Stomach (tissue), 4 donors: ENCODE results near the gene LHX4.

Source experiments
- POLR2A ChIP-seq, 4 donors: fragments of 450-650 bp; IDR thresholded peaks; one replicate each; pipeline ENCODE4 v1.6.1; 2016; ENCODE audit warnings: antibody characterized with exemption in 4 of 4, control low read depth in 2 of 4, mild to moderate bottlenecking in 1 of 4, moderate library complexity in 1 of 4
- TF ChIP-seq, protein P1 (sequence below), 7 experiments: fragments of 450-650 bp in 4 of 7; fragments of 200-600 bp in 3 of 7; sonication (generic) in 3 of 7; IDR thresholded peaks; one replicate each; pipeline ENCODE4 v1.5.1; 2016 to 2019; ENCODE audit warnings: antibody characterized with exemption in 7 of 7, control low read depth in 2 of 7, mild to moderate bottlenecking in 1 of 7

GRCh38 chr1:180185281-180185680 lies 44.8 kb upstream of the LHX4 start:
- TF ChIP-seq, protein P1, sequence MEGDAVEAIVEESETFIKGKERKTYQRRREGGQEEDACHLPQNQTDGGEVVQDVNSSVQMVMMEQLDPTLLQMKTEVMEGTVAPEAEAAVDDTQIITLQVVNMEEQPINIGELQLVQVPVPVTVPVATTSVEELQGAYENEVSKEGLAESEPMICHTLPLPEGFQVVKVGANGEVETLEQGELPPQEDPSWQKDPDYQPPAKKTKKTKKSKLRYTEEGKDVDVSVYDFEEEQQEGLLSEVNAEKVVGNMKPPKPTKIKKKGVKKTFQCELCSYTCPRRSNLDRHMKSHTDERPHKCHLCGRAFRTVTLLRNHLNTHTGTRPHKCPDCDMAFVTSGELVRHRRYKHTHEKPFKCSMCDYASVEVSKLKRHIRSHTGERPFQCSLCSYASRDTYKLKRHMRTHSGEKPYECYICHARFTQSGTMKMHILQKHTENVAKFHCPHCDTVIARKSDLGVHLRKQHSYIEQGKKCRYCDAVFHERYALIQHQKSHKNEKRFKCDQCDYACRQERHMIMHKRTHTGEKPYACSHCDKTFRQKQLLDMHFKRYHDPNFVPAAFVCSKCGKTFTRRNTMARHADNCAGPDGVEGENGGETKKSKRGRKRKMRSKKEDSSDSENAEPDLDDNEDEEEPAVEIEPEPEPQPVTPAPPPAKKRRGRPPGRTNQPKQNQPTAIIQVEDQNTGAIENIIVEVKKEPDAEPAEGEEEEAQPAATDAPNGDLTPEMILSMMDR (IDR thresholded peaks at IDR 0.05): no peak
- no peak for TF ChIP-seq POLR2A (IDR thresholded peaks at IDR 0.05)
